ENCODE measurements around the gene PCDHA7. TPM values are rescaled to one million over a fixed set of nuclear protein-coding genes. Genes with fewer than 3 reads are reported as not detected.

Gene PCDHA7
- total RNA-seq, 1 experiment from 2014 or later = 0.48 TPM

- H3K4ac ChIP-seq (ENCODE audit: low read depth, low read length) = no peak within 1 kb of the TSS
- H3K18ac ChIP-seq (ENCODE audit: insufficient read length, low read depth, low read length) = no peak within 1 kb of the TSS
- H2BK20ac ChIP-seq (ENCODE audit: low read depth, low read length, poor library complexity, severe bottlenecking) = no peak within 1 kb of the TSS
- H2BK12ac ChIP-seq (ENCODE audit: insufficient read length, low read depth, low read length) = no peak within 1 kb of the TSS
- Mint-ChIP-seq H3K4me1 (0 out of 4 replicates have a peak, but pooled peaks cover 0 to 2% of the 10 kb centered on the region in 2 experiments), H3K4me3 (peak within 1 kb of the TSS in 1 of 2 experiments; percentile 17; a peak in 1 of 5 replicates), H3K36me3 (ENCODE audit: insufficient read depth in 1 of 3, low read depth in 3 of 3) (peaks cover 4 to 18% (median 8%) of the 10 kb centered on the region in 3 experiments; a peak in 5 of 7 replicates), H3K27me3 (ENCODE audit: low read depth) (no peaks in the 10 kb centered on the region; the same call in 1 of the 2 replicates), H3K9me3 (peaks cover 2 to 5% of the 10 kb centered on the region in 2 experiments; a peak in 3 of 5 replicates), H3K27ac (no peak within 1 kb of the TSS)
- H3K27ac ChIP-seq (ENCODE audit: insufficient read length, low read depth, low read length) = no peak within 1 kb of the TSS
- no peak within 1 kb of the TSS for H4K5ac ChIP-seq (ENCODE audit: insufficient read length, low read depth, low read length)
- no peaks in the 10 kb centered on the region for H3K79me1 ChIP-seq (ENCODE audit: insufficient read depth, low read depth, low read length, poor library complexity, severe bottlenecking)
- H4K8ac ChIP-seq (replicated peaks; ENCODE audit: insufficient read length, low read depth, low read length) = no peak within 1 kb of the TSS
- H2AFZ ChIP-seq (ENCODE audit: low read length) = no peak within 1 kb of the TSS
- peak; percentile 68 for TF ChIP-seq CTCF (conservative IDR thresholded peaks at IDR 0.05)
- H2AK5ac ChIP-seq (ENCODE audit: insufficient read length, low read length) = no peak within 1 kb of the TSS
- WGBS (ENCODE audit: extremely low coverage, insufficient read length, low lambda C conversion rate) = no CpG with 5 or more reads among the region's 47 CpGs
- no peak within 1 kb of the TSS for H3K9ac ChIP-seq (ENCODE audit: extremely low read depth, insufficient read length, low read length)
- no peaks in the 10 kb centered on the region for H3K4me1 ChIP-seq (ENCODE audit: insufficient read depth, low read length)
- H2BK5ac ChIP-seq (ENCODE audit: insufficient read length, low read length) = no peak within 1 kb of the TSS
- H3K23ac ChIP-seq (ENCODE audit: insufficient read length, low read depth, low read length) = no peak within 1 kb of the TSS
- no peaks in the 10 kb centered on the region for H3K27me3 ChIP-seq (ENCODE audit: insufficient read depth, low read length)
- peak; percentile 66 for DNase-seq
- H3K4me2 ChIP-seq (ENCODE audit: insufficient read depth, insufficient read length, low read length) = no peak within 1 kb of the TSS
- H3K79me2 ChIP-seq (ENCODE audit: insufficient read depth, low read length) = no peaks in the 10 kb centered on the region
- no peak within 1 kb of the TSS for H2BK15ac ChIP-seq (ENCODE audit: low read depth, low read length)
- no peak within 1 kb of the TSS for H3T11ph ChIP-seq (ENCODE audit: low read length)
- H4K20me1 ChIP-seq (ENCODE audit: control insufficient read depth, insufficient read depth, insufficient read length) = no peaks in the 10 kb centered on the region
- H4K91ac ChIP-seq (ENCODE audit: insufficient read length, low read depth, low read length) = no peak within 1 kb of the TSS
- no peak within 1 kb of the TSS for H3K56ac ChIP-seq (ENCODE audit: insufficient read length, low read depth, low read length)
- H3K14ac ChIP-seq (ENCODE audit: insufficient read depth, low read length) = no peak within 1 kb of the TSS
- H2BK120ac ChIP-seq (ENCODE audit: low read depth, low read length, poor library complexity, severe bottlenecking) = no peak within 1 kb of the TSS
- H3K23me2 ChIP-seq (ENCODE audit: insufficient read length, low read depth, low read length, poor library complexity, severe bottlenecking) = no peaks in the 10 kb centered on the region
- no peaks in the 10 kb centered on the region for H3K9me3 ChIP-seq (ENCODE audit: control insufficient read depth, low read depth, low read length)
Measured at GRCh38 chr5:140840978-140841962, 7.2 kb downstream of the PCDHA7 start, which contains the start of gene PCDHA8. PCDHA8 (plus strand) TSS chr5:140841187; CDS start chr5:140841322, 135 bp downstream.

All from H9 (cell line).